ENCODE results near the gene LCN12. TPM values are rescaled to one million over a fixed set of nuclear protein-coding genes. Genes with fewer than 3 reads are reported as not detected.

The LCN12 gene
- total RNA-seq, 1 donor from 2014 or later = 2.1 TPM

DNA sequence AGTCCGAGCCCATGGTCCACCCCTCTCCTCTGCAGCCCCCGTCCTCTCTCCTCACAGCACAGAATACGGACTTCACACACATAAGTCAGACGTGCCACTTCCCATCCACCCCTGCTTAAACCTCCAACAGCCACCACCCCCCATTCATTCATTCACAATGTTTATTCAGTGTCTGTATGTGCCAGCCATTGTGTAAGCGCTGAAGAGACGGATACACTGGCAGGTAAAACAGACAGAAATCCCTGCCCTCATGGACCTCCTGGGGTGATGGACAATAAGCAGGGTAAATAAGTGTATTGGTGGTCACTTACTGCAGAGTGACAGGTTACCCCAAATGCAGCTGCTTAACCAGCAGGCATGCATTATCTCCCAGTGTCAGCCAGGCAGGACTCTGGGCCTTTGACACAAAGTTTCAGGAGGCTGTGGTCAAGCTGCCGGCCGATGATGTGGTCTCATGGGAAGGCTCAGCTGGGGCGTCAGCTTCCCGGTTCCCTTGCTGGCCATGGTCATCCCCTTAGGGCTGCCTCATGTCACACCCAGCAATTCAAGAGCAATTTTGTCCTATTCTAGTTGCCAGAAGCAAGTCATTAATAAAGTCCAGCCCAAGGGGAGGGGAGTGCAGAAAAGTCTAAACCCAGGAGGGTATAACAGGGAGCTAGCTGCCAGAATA is 38.3 kb downstream of the LCN12 start:
- Mint-ChIP-seq H3K27me3 (ENCODE audit: low read depth) (peaks cover 24% of the 10 kb centered on the region), H3K9me3 (no peaks in the 10 kb centered on the region), H3K36me3 (ENCODE audit: low read depth) (peaks cover 10% of the 10 kb centered on the region), H3K27ac (peak overlapping the region; percentile 67), H3K4me1 (ENCODE audit: low read depth) (peaks cover 8% of the 10 kb centered on the region), H3K4me3 (ENCODE audit: low read depth) (peak overlapping the region; percentile 78)
- intact Hi-C loops (cut with micrococcal nuclease) = loop anchor here (5.0 kb wide), 1 partner anchor 37 kb away; the partner anchor contains the start of gene ABCA2
- DNase-seq (ENCODE audit: low spot score) = no peak

DNA sequence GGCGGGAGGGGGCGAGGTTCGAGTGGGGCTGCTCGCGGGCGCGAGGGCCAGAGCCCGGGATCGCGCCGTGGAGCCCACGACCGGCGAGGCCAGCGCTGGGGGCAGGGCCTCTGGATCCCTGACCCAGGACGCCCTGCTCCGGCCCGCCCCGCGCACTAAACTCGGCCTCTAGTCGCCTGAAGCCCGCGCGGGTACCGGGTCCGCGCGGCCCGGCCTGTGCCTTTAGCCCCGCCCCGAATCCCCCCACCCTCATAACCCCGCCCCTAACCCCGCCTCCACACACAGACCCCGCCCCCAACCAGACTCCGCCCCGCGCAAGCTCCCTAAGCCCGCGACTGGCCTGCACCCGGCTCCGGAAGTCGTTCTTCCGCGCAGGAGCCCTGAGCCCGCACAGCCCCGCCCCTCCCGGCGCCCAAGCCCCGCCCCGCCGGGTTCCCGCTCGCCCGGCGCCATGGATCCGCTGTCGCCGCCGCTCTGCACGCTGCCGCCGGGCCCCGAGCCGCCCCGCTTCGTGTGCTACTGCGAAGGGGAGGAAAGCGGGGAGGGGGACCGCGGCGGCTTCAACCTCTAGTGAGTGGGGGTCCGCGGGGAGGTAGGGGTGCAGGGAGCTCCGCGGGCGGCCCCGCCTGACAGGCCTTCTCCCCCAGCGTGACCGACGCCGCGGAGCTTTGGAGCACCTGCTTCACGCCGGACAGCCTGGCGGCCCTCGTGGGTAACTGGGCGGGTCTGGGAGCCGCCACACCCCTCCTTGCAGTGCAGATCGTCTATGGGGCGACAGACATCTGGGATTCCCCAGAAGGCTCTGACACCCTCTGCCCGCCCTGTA is 40.1 kb downstream of the LCN12 start, which contains the start of gene PAXX:
Gene PAXX (plus strand): TSS at position 430 of the 826 bp plus-strand sequence. CDS start 22 bp downstream, at position 452.
- intact Hi-C loops (cut with micrococcal nuclease) = loop anchor here (1.0 to 5.0 kb wide), 3 partner anchors 35 to 201 kb away; partner anchors contain the start of genes ABCA2 and TMEM141
- Mint-ChIP-seq H3K27ac (peak within 1 kb of the TSS; percentile 77), H3K9me3 (no peaks in the 10 kb centered on the region), H3K27me3 (ENCODE audit: low read depth) (peaks cover 17% of the 10 kb centered on the region), H3K4me1 (ENCODE audit: low read depth) (peaks cover 10% of the 10 kb centered on the region), H3K36me3 (ENCODE audit: low read depth) (peaks cover 10% of the 10 kb centered on the region), H3K4me3 (ENCODE audit: low read depth) (peak within 1 kb of the TSS; percentile 83)
- peak; percentile 93 for DNase-seq (ENCODE audit: low spot score)

DNA sequence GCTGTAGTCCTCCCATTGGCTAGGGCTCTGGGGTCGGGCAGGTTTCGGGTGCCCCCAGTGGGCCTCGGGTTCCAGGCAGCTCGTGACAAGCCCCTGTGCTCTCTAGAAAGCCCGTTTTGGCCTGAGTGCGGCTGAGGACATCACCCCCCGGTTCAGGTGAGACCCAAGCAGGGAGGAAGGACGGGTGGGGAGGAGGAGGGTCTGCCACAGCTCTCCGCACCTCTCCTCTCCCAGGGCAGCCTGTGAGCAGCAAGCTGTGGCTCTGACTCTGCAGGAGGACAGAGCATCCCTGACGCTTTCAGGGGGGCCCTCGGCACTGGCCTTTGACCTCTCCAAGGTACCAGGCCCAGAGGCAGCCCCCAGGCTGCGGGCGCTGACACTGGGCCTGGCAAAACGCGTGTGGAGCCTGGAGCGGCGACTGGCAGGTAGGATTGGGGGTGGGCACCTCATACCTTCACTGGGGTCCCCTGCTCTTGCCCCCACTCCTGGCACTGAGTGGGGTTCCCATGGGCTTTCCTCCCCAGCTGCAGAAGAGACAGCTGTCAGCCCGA is 40.8 kb downstream of the LCN12 start:
- Mint-ChIP-seq H3K36me3 (ENCODE audit: low read depth) (peaks cover 10% of the 10 kb centered on the region), H3K9me3 (no peaks in the 10 kb centered on the region), H3K4me3 (ENCODE audit: low read depth) (peak overlapping the region; percentile 83), H3K27me3 (ENCODE audit: low read depth) (peaks cover 12% of the 10 kb centered on the region), H3K27ac (peak overlapping the region; percentile 77), H3K4me1 (ENCODE audit: low read depth) (peaks cover 14% of the 10 kb centered on the region)
- intact Hi-C loops (cut with micrococcal nuclease) = loop anchor here (1.0 to 5.0 kb wide), 3 partner anchors 34 to 202 kb away; partner anchors contain the start of genes ABCA2 and TMEM141
- DNase-seq (ENCODE audit: low spot score) = no peak

DNA sequence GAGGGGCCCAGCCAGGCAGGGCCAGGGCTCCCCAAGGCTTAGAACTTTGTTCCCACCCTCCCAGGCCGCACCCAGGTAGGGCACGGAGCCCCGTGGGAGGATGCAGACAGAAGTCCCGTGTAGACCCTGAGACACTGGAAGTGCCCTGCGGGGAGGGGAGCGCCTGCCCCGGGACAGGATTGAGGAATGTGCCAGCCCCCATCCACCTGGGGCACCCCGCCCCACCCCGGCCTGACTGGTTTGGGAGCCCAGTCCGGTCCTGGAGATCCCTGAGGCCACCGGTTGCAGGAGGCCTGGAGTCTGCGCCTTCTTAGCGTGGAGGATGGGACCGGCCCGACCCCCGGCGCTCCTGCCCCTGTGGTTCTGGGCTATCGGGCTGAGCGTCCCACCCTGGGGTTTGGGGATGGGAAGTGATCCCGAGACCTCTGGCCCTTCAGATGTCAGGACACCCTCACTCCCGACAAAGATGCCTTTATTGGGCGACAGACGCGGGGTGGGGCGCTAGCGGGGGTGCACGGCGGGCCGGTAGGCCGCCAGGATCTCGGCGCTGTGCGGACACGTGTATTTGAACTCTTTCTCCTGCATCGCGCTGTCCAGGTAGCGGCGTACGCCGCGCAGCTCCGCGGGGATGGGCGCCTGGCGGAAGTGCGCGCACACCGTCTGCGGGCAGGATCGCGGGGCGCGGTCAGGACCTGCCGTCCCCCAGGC is 42.3 kb downstream of the LCN12 start:
- Mint-ChIP-seq H3K36me3 (ENCODE audit: low read depth) (peaks cover 10% of the 10 kb centered on the region), H3K4me1 (ENCODE audit: low read depth) (peaks cover 22% of the 10 kb centered on the region), H3K27me3 (ENCODE audit: low read depth) (peaks cover 8% of the 10 kb centered on the region), H3K4me3 (ENCODE audit: low read depth) (peak overlapping the region; percentile 83), H3K27ac (no peak overlapping the region), H3K9me3 (no peaks in the 10 kb centered on the region)
- DNase-seq (ENCODE audit: low spot score) = no peak
- intact Hi-C loops (cut with micrococcal nuclease) = loop anchor here (5.0 kb wide), 1 partner anchor 33 kb away; the partner anchor contains the start of gene ABCA2

DNA sequence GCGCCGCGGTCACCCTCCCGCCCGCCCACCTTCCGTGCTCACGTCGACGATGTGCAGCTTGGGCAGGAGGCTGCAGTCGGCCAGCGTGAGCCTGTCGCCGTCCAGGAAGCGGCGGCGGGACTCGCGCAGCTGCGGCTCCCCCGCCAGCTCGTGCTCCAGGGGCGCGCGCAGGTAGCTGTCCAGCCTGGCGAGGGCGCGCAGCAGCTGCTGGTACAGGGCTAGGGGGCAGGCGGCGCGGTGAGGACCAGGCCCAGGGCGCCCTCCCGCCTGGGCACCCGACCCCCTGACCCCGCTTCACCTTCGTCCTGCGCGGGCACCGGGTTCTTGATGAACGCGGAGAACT is 42.8 kb downstream of the LCN12 start:
- Mint-ChIP-seq H3K27ac (no peak overlapping the region), H3K4me3 (ENCODE audit: low read depth) (no peak overlapping the region), H3K36me3 (ENCODE audit: low read depth) (peaks cover 10% of the 10 kb centered on the region), H3K9me3 (no peaks in the 10 kb centered on the region), H3K27me3 (ENCODE audit: low read depth) (peaks cover 3% of the 10 kb centered on the region), H3K4me1 (ENCODE audit: low read depth) (peaks cover 22% of the 10 kb centered on the region)
- no peak for DNase-seq (ENCODE audit: low spot score)
- intact Hi-C loops (cut with micrococcal nuclease) = loop anchor here (5.0 kb wide), 1 partner anchor 32 kb away; the partner anchor contains the start of gene ABCA2

DNA sequence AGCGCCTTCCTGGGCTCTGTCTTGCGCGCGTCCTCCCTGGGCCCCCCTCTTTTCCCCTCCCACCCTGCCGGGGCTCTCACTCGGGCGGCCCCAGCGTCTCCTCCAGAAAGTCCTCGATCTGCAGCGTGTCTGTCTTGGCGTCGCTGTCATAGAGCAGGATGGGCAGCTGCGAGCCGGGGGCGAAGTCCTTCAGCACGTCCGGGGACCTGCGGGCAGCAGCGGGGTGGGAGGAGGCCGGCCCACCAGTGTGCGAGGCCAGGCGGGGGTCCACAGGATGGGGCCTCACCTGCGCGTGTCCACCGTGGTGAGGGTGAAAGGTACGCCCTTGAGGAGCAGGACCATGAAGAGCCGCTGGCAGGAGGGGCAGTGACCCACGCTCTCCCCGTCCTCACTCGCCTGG is 43.3 kb downstream of the LCN12 start:
- Mint-ChIP-seq H3K4me1 (ENCODE audit: low read depth) (peaks cover 27% of the 10 kb centered on the region), H3K27me3 (ENCODE audit: low read depth) (no peaks in the 10 kb centered on the region), H3K9me3 (no peaks in the 10 kb centered on the region), H3K36me3 (ENCODE audit: low read depth) (peaks cover 10% of the 10 kb centered on the region), H3K27ac (no peak overlapping the region), H3K4me3 (ENCODE audit: low read depth) (no peak overlapping the region)
- no peak for DNase-seq (ENCODE audit: low spot score)
- intact Hi-C loops (cut with micrococcal nuclease) = no loop called here

DNA sequence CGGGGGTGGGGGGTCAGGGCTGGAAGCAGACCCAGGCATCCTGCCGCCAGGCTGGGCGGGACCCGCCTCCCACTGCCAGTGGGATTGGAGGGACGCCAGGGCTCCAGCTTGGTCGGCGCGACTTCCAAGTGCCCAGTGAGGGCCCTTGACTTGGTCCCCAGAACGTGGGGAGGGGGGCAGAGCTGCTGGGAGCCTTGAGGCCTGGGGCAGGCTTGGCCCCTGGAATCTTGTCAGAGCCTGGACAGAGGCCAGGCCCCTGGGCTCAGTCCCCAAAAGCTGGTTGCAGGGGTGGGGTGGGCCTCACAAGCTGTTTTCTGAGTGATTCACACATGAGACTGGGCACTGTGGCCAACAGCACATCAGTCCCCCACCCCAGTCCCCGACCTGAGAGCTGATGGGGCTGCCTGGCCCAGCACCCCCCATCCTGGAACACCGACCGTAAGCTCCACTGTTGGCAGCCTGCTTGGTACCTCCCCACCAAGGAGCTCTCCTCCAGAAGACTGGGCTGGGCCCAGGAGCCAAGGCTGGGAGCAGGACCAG is 43.8 kb downstream of the LCN12 start:
- intact Hi-C loops (cut with micrococcal nuclease) = no loop called here
- no peak overlapping the region for H3K4me3 Mint-ChIP-seq (ENCODE audit: low read depth)
- peaks cover 31% of the 10 kb centered on the region for H3K4me1 Mint-ChIP-seq (ENCODE audit: low read depth)
- no peaks in the 10 kb centered on the region for H3K27me3 Mint-ChIP-seq (ENCODE audit: low read depth)
- peaks cover 10% of the 10 kb centered on the region for H3K36me3 Mint-ChIP-seq (ENCODE audit: low read depth)
- H3K27ac Mint-ChIP-seq = no peak overlapping the region
- H3K9me3 Mint-ChIP-seq = no peaks in the 10 kb centered on the region
- no peak for DNase-seq (ENCODE audit: low spot score)

DNA sequence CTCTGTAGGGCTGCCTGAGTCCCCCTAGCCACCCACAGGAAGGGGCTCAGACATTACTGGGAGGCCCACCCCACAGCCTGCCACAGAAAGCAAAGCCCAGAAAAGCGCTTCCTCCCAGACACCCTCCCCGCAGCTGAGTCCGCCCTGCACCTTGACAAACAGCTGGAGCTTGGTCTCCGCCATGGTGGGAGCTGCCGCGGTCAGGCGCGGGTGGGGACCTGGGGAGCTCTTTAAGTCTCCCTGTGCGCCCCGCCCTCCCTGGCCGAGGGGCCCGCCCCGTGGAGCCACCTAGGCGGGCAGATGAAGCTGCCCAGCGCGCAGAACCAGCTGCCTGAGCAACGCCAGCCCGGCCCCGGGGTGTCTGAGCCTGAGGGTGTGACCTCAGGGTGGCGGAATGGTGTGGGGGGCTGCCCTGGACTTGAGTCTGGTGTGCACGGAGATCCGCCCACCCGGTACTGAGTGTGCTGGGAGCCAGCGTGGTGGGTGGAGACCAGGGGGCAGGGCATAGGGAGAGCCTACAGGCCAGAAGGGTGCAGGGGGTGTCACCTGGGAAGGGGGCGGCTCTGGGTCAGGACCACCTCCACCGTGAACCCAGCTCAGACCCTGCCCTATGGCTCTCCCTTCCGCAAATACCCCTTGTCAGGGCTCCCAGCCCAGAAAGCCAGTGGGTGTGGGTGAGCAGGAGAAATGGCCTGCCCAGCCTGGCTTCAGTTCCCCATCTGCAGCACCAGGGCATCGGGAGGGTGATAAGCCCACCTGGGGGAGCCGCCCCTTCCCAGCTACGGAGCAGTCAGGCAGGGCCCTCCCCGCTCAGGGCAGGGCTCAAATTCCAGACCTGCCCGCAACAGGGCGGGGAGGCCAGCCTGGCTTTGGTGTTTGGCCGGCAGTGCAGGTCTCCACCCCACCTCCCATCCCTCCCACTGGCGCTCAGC is 44.6 kb downstream of the LCN12 start, which contains the start of gene CLIC3:
Gene CLIC3 (minus strand): TSS at position 208 of the 932 bp plus-strand sequence. CDS start 25 bp downstream, at position 183.
- Mint-ChIP-seq H3K9me3 (no peaks in the 10 kb centered on the region), H3K27ac (no peak within 1 kb of the TSS), H3K4me1 (ENCODE audit: low read depth) (peaks cover 30% of the 10 kb centered on the region), H3K36me3 (ENCODE audit: low read depth) (peaks cover 10% of the 10 kb centered on the region), H3K4me3 (ENCODE audit: low read depth) (no peak within 1 kb of the TSS), H3K27me3 (ENCODE audit: low read depth) (no peaks in the 10 kb centered on the region)
- no peak for DNase-seq (ENCODE audit: low spot score)
- intact Hi-C loops (cut with micrococcal nuclease) = no loop called here

DNA sequence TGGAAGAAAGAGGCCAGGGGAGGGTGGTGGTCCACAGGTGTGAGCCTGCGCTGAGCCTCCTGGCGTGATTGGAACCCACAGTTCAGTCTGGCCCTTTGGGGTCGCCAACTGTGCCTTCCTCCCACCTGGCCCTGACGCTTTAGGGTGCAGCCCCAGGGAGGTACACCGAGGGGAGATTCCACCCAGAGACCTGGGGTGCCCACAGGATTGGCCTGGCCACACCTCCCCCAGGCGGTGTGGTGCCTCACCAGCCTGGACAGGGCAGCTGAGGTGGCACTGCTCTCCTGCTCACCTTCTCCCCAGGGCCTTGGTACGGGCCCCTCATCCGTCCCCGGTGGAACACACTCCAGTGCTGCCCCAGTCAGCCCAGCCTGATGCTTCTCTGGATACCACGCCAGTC is 45.3 kb downstream of the LCN12 start:
- no peak for DNase-seq (ENCODE audit: low spot score)
- no peaks in the 10 kb centered on the region for H3K9me3 Mint-ChIP-seq
- H3K4me3 Mint-ChIP-seq (ENCODE audit: low read depth) = no peak overlapping the region
- H3K36me3 Mint-ChIP-seq (ENCODE audit: low read depth) = peaks cover 10% of the 10 kb centered on the region
- peaks cover 29% of the 10 kb centered on the region for H3K4me1 Mint-ChIP-seq (ENCODE audit: low read depth)
- peak overlapping the region; percentile 1 for H3K27ac Mint-ChIP-seq
- peaks cover 3% of the 10 kb centered on the region for H3K27me3 Mint-ChIP-seq (ENCODE audit: low read depth)
- intact Hi-C loops (cut with micrococcal nuclease) = no loop called here

DNA sequence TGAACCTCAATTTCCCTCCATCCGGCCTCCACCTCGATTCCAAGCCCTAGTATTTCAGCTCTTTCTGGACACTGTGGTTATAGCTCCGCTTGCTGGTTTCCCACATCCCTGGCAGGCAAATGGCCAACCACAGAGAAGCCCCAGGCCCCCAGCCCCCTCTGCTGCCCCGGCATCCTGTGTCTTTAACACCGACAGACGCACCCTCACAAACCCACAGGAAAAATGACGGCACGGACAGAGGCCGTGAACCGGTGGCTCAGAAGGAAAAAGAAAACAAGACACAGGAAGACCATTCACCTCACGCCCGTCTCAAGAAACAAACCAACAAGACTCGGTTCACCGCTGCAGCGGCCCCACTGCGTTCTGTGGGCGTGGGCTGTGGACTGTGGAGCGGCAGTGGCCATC is 45.8 kb downstream of the LCN12 start:
- H3K9me3 Mint-ChIP-seq = no peaks in the 10 kb centered on the region
- H3K4me1 Mint-ChIP-seq (ENCODE audit: low read depth) = peaks cover 29% of the 10 kb centered on the region
- H3K4me3 Mint-ChIP-seq (ENCODE audit: low read depth) = no peak overlapping the region
- intact Hi-C loops (cut with micrococcal nuclease) = no loop called here
- H3K36me3 Mint-ChIP-seq (ENCODE audit: low read depth) = peaks cover 10% of the 10 kb centered on the region
- peak overlapping the region; percentile 1 for H3K27ac Mint-ChIP-seq
- DNase-seq (ENCODE audit: low spot score) = no peak
- H3K27me3 Mint-ChIP-seq (ENCODE audit: low read depth) = peaks cover 3% of the 10 kb centered on the region

DNA sequence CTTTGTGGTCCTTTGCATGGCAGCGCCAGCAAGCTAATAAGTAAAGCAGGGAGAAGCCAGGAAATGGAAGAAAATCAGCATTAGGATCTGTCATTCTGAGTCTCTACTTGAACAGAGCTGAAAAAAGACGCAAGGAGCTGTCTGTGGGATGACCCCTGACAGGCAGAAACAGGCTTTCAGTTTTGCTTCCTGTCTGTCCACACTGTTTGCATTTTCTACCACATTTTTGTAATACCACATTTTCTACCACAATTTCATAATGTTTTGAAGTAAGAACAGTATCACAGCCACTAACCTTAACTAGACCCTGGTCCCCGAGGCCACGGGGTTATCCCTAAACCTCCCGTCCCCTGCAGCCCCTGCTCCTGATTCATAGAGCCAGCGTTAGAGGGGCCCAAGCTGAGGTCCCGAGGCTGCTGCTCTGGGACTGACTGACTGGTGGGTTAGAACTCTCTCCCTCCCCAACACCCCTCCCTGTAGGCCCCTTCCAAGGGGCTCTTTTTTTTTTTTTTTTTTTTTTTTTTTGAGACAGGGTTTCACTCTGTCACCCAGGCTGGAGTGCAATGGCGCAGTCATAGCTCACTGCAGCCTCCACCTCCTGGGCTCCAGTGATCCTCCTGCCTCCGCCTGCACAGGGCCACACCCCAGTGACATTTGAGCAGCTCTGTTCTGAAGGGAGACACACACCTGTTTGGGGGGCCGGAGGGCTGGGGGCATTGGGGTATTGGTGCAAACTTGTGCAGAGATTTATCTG is 48.3 kb downstream of the LCN12 start:
- peak; percentile 27 for DNase-seq (ENCODE audit: low spot score)
- intact Hi-C loops (cut with micrococcal nuclease) = loop anchor here (2.0 kb wide), 1 partner anchor 34 kb away; no protein-coding TSS in a partner anchor
- Mint-ChIP-seq H3K4me1 (ENCODE audit: low read depth) (peaks cover 23% of the 10 kb centered on the region), H3K27me3 (ENCODE audit: low read depth) (peaks cover 3% of the 10 kb centered on the region), H3K4me3 (ENCODE audit: low read depth) (no peak overlapping the region), H3K9me3 (no peaks in the 10 kb centered on the region), H3K36me3 (ENCODE audit: low read depth) (no peaks in the 10 kb centered on the region), H3K27ac (peak overlapping the region; percentile 55)

Data from activated T-helper 2 cell treated with anti-CD3 and anti-CD28 coated beads, Interferon-gamma antibody, Interleukin-2, Interleukin-4, amounts not matched to agents 10 μg/mL and 5 μg/mL and 100 μg/mL, durations not matched to agents 14 hours and 24 hours and 36 hours (primary cell).